ENCODE measurements around the gene ATP6V0B. TPM values are rescaled to one million over a fixed set of nuclear protein-coding genes. Genes with fewer than 3 reads are reported as not detected.

Gene ATP6V0B
- polyA plus RNA-seq, 1 donor from 2014 or later: 580 TPM

- H3K27ac ChIP-seq (ENCODE audit: low read length): peak overlapping the region; percentile 74
- peak overlapping the region; percentile 78 for H3K4me3 ChIP-seq (ENCODE audit: low read length)
- H3K4me2 ChIP-seq (ENCODE audit: low read length): peak overlapping the region; percentile 85
- no peaks in the 10 kb centered on the region for H3F3A ChIP-seq (ENCODE audit: insufficient read depth, low read length, poor library complexity, severe bottlenecking)
- H3K9me2 ChIP-seq (ENCODE audit: insufficient read depth, low read length): no peaks in the 10 kb centered on the region
- peak overlapping the region; percentile 89 for H3K9ac ChIP-seq (ENCODE audit: low read length)
- no peaks in the 10 kb centered on the region for H3K9me3 ChIP-seq (ENCODE audit: low read length)
- TF ChIP-seq EP300 (conservative IDR thresholded peaks at IDR 0.05; ENCODE audit: poor library complexity, severe bottlenecking) (no peak), SMC3 (conservative IDR thresholded peaks at IDR 0.05; ENCODE audit: poor library complexity) (no peak), POLR2AphosphoS5 (IDR thresholded peaks at IDR 0.05) (no peak), EZH2 (IDR thresholded peaks at IDR 0.05; ENCODE audit: borderline replicate concordance, insufficient read depth, low read length, poor library complexity, severe bottlenecking) (no peak)
- TF ChIP-seq, protein P1, sequence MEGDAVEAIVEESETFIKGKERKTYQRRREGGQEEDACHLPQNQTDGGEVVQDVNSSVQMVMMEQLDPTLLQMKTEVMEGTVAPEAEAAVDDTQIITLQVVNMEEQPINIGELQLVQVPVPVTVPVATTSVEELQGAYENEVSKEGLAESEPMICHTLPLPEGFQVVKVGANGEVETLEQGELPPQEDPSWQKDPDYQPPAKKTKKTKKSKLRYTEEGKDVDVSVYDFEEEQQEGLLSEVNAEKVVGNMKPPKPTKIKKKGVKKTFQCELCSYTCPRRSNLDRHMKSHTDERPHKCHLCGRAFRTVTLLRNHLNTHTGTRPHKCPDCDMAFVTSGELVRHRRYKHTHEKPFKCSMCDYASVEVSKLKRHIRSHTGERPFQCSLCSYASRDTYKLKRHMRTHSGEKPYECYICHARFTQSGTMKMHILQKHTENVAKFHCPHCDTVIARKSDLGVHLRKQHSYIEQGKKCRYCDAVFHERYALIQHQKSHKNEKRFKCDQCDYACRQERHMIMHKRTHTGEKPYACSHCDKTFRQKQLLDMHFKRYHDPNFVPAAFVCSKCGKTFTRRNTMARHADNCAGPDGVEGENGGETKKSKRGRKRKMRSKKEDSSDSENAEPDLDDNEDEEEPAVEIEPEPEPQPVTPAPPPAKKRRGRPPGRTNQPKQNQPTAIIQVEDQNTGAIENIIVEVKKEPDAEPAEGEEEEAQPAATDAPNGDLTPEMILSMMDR (IDR thresholded peaks at IDR 0.05; ENCODE audit: poor library complexity, severe bottlenecking): no peak
- H3K27me3 ChIP-seq (ENCODE audit: insufficient read depth, low read depth, low read length): no peaks in the 10 kb centered on the region
- H3K36me3 ChIP-seq (ENCODE audit: insufficient read depth, low read length): no peaks in the 10 kb centered on the region
- peak overlapping the region; percentile 81 for H2AFZ ChIP-seq (ENCODE audit: low read depth, low read length)
- no peaks in the 10 kb centered on the region for H4K20me1 ChIP-seq (ENCODE audit: insufficient read depth)
- H3K79me2 ChIP-seq (replicated peaks; ENCODE audit: insufficient read depth, low read length): peaks cover 27% of the 10 kb centered on the region
Measured at GRCh38 chr1:43945674-43946235, 29.0 kb upstream of the ATP6V0B start.

DNA sequence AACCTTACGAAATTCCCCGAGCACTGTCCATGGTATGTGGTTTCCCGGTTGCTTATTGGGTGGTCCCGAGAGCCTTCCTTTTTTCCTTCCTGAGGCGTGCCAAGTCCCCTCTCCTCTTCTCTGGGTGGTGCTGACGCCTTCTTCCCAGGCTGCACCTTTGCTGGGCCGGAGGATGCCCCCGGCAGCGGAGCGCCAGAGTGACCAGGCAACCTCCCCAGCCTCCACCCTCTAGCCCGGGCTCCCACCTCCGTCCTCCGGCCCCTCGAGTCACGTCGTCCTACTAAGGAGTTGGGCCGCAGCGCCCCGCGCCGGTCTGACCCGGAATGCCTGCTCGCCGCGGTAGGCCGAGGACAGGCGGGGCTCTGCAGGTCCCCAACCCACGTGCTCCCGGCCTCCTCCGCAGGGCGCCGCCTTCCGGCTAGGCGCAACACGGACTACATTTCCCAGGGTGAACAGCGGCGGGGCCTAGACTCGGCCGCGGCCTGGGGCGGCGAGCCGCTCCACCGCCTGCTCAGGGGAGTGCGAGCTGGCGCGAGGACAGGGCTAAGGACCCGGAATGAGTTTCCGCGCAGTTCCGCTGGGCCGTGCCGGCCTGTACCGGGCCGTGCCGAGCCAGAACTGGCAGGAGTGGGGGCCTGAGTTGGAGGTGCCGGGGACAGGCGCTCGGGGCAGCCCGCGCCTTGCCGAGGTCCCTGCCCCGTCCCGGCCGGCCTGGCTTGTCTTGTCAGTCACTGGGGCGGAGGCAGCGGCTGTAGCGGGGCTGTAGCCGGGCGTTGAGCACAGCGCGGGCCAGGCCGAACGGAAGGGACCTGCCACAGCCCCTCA lies 28.3 kb upstream of the ATP6V0B start, which contains the start of gene IPO13:
Gene IPO13 (plus strand): TSS at position 715 of the 825 bp plus-strand sequence. CDS start 651 bp downstream, outside the sequence.
- Histone ChIP-seq H3K9ac (ENCODE audit: low read length) (peak within 1 kb of the TSS; percentile 89), H3K4me2 (ENCODE audit: low read length) (peak within 1 kb of the TSS; percentile 97), H3K79me2 (replicated peaks; ENCODE audit: insufficient read depth, low read length) (peaks cover 34% of the 10 kb centered on the region), H3F3A (ENCODE audit: insufficient read depth, low read length, poor library complexity, severe bottlenecking) (no peaks in the 10 kb centered on the region), H3K9me2 (ENCODE audit: insufficient read depth, low read length) (no peaks in the 10 kb centered on the region), H4K20me1 (ENCODE audit: insufficient read depth) (no peaks in the 10 kb centered on the region), H3K36me3 (ENCODE audit: insufficient read depth, low read length) (no peaks in the 10 kb centered on the region), H3K9me3 (ENCODE audit: low read length) (no peaks in the 10 kb centered on the region), H3K4me3 (ENCODE audit: low read length) (peak within 1 kb of the TSS; percentile 78), H3K27me3 (ENCODE audit: insufficient read depth, low read depth, low read length) (no peaks in the 10 kb centered on the region), H2AFZ (ENCODE audit: low read depth, low read length) (peak within 1 kb of the TSS; percentile 81), H3K27ac (ENCODE audit: low read length) (peak within 1 kb of the TSS; percentile 74)
- TF ChIP-seq SMC3 (conservative IDR thresholded peaks at IDR 0.05; ENCODE audit: poor library complexity) (peak; percentile 81), MXI1 (conservative IDR thresholded peaks at IDR 0.05; ENCODE audit: poor library complexity, severe bottlenecking) (peak; percentile 92), EP300 (conservative IDR thresholded peaks at IDR 0.05; ENCODE audit: poor library complexity, severe bottlenecking) (peak; percentile 80), TAF1 (IDR thresholded peaks at IDR 0.05; ENCODE audit: low read depth) (peak; percentile 84), POLR2AphosphoS5 (IDR thresholded peaks at IDR 0.05) (peak; percentile 91), EZH2 (IDR thresholded peaks at IDR 0.05; ENCODE audit: borderline replicate concordance, insufficient read depth, low read length, poor library complexity, severe bottlenecking) (no peak), RAD21 (conservative IDR thresholded peaks at IDR 0.05) (peak; percentile 81), REST (IDR thresholded peaks at IDR 0.05; ENCODE audit: borderline replicate concordance) (peak; percentile 84)
- TF ChIP-seq, protein P1 (IDR thresholded peaks at IDR 0.05; ENCODE audit: poor library complexity, severe bottlenecking): peak; percentile 98

All from neural cell (in vitro differentiated cells).